BJ (cell line): ENCODE data around the gene NUP50. TPM values are rescaled to one million over a fixed set of nuclear protein-coding genes. Genes with fewer than 3 reads are reported as not detected.

Experiments used
- CTCF ChIA-PET: fragments of 350-600 bp; formaldehyde crosslinking; extraction: SDS; loops from one replicate; lab custom pipeline; 2021; ENCODE audit warnings: antibody characterized with exemption, inconsistent platforms; lab: Yijun Ruan, JAX
- POLR2A ChIA-PET: fragments of 300-600 bp; sonication (Branson Sonifier 250); formaldehyde crosslinking; extraction: SDS; loops from one replicate; lab custom pipeline; 2021; ENCODE audit warnings: antibody characterized with exemption; lab: Charles Lee
- DNase-seq: peaks from one replicate; pipeline ENCODE4 v3.0.0-alpha.2; 2011; ENCODE audit warnings: low read depth
- H3K27me3 ChIP-seq: 2 replicates; pipeline ENCODE4 v1.6.0; 2011; ENCODE audit warnings: low read length; ENCODE audit not compliant: control insufficient read depth, insufficient read depth
- H3K36me3 ChIP-seq: 2 replicates; pipeline ENCODE4 v1.5.1; 2011; ENCODE audit warnings: low read length; ENCODE audit not compliant: control insufficient read depth, insufficient read depth
- H3K4me3 ChIP-seq: 2 replicates; pipeline ENCODE4 v1.5.1; 2011; ENCODE audit warnings: low read depth, mild to moderate bottlenecking, control low read depth, low read length
- polyA plus RNA-seq: library from polyadenylated mRNA; depleted of rRNA; stranded (reverse); fragments of >200 nt; gene quantifications from 2 replicates; pipeline ENCODE4 v1.2.3, GENCODE V29; 2011
- TF ChIP-seq, protein P1 (sequence below): IDR thresholded peaks from 2 replicates; pipeline ENCODE4 v1.5.1; 2011; ENCODE audit warnings: low read depth, mild to moderate bottlenecking, control low read depth, inconsistent platforms, low read length, moderate library complexity; ENCODE audit not compliant: insufficient read depth

NUP50 gene
- polyA plus RNA-seq, 1 experiment = 12.4 TPM

DNA sequence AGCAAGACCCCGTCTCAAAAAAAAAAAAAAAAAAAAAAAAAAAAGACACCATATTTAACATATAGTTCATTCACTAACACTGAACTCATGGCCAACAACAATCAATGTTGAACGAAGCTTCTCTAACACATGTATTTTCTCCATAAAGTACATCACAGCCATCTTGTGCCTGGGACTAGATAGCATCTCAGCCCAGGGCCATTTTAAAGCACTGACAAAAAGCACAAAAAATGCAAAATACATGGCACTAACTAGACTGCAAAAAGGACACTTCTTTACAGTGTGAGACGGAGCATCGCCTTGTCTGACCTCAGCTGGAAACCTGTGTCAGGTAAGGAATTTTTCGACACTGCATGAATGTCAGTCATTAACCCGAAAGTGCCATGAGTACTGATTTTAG lies 53.6 kb downstream of the NUP50 start:
- CTCF ChIA-PET = interaction anchor here (1.1 to 2.1 kb wide), 2 partner anchors 8 to 28 kb away, joined by 3 to 8 read pairs; no protein-coding TSS in a partner anchor
- H3K4me3 ChIP-seq = no peak overlapping the region
- no peaks in the 10 kb centered on the region for H3K27me3 ChIP-seq
- no peaks in the 10 kb centered on the region; the same call in 1 of the 2 replicates for H3K36me3 ChIP-seq
- POLR2A ChIA-PET = no interaction called here
- no peak for DNase-seq
- TF ChIP-seq, protein P1, sequence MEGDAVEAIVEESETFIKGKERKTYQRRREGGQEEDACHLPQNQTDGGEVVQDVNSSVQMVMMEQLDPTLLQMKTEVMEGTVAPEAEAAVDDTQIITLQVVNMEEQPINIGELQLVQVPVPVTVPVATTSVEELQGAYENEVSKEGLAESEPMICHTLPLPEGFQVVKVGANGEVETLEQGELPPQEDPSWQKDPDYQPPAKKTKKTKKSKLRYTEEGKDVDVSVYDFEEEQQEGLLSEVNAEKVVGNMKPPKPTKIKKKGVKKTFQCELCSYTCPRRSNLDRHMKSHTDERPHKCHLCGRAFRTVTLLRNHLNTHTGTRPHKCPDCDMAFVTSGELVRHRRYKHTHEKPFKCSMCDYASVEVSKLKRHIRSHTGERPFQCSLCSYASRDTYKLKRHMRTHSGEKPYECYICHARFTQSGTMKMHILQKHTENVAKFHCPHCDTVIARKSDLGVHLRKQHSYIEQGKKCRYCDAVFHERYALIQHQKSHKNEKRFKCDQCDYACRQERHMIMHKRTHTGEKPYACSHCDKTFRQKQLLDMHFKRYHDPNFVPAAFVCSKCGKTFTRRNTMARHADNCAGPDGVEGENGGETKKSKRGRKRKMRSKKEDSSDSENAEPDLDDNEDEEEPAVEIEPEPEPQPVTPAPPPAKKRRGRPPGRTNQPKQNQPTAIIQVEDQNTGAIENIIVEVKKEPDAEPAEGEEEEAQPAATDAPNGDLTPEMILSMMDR = no peak

DNA sequence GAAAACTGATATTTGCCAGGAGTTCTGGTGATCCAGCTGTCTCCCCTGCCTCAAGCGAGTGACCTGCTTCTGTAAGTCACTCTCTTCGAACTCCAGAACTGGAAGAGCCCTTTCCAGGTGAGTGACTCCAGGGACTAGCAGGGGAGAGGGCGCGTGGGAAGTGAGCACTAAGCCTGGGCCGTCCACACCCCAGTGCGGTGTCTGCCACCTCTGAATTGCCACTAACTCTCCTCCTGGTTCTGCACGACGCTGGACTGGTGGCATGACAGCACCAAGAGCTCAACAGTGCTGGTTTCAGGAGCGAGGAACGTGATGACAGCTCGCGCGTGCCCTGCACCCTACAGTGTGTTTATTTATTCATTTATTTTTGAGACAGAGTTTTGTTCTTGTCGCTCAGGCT lies 54.1 kb downstream of the NUP50 start:
- Histone ChIP-seq H3K36me3 (no peaks in the 10 kb centered on the region; the same call in 1 of the 2 replicates), H3K4me3 (no peak overlapping the region), H3K27me3 (no peaks in the 10 kb centered on the region)
- DNase-seq = no peak
- POLR2A ChIA-PET = no interaction called here
- TF ChIP-seq, protein P1 = no peak
- CTCF ChIA-PET = interaction anchor here (1.1 to 2.1 kb wide), 2 partner anchors 9 to 28 kb away, joined by 3 to 8 read pairs; no protein-coding TSS in a partner anchor

DNA sequence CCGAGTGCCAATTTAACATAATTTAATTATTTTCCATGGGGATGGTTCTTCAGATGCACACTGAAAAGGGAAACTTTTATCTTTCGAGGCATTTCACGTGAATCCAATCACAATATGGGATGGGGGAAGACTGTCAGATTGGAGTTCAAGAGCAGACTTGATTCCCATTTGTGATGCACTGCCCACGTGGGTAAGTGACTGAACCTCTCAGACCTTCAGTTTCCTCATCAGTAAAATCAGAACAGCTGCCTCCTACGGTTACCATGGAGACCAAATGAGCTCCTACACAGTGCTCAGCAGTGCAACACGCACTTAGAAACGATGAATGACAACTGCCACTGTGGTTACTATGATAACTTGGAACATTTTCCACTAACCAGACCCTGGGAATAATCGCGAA lies 55.3 kb downstream of the NUP50 start:
- no peak for DNase-seq
- ChIA-PET CTCF (interaction anchor here (2.1 kb wide), 1 partner anchor 10 kb away, joined by 8 read pairs; no protein-coding TSS in a partner anchor), POLR2A (no interaction called here)
- Histone ChIP-seq H3K4me3 (no peak overlapping the region), H3K27me3 (no peaks in the 10 kb centered on the region), H3K36me3 (no peaks in the 10 kb centered on the region; the same call in 1 of the 2 replicates)
- TF ChIP-seq, protein P1 = no peak

DNA sequence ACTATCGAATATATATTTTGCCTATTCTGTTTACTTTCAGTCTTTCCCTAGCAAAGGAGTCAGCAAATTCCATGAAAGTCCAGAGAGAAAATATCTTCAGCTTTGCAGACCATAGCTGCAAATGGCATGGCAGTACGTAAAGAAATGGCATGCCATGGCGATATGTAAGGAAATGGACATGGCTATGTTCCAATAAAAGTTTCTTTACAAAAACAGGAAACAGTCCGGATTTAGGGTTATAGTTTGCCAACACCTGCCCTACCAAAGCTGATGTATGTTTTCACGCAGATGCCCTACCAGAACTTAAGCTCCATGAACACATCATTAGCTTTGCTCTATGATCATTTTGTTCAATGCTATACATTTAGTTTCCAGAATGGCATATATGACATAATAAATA lies 57.5 kb downstream of the NUP50 start:
- H3K36me3 ChIP-seq = no peaks in the 10 kb centered on the region; the same call in 1 of the 2 replicates
- ChIA-PET POLR2A (no interaction called here), CTCF (interaction anchor here (1.2 to 1.7 kb wide), 4 partner anchors 9 to 48 kb away, joined by 3 to 6 read pairs (median 4); no protein-coding TSS in a partner anchor)
- no peaks in the 10 kb centered on the region for H3K27me3 ChIP-seq
- no peak for DNase-seq
- TF ChIP-seq, protein P1 = no peak
- H3K4me3 ChIP-seq = no peak overlapping the region

DNA sequence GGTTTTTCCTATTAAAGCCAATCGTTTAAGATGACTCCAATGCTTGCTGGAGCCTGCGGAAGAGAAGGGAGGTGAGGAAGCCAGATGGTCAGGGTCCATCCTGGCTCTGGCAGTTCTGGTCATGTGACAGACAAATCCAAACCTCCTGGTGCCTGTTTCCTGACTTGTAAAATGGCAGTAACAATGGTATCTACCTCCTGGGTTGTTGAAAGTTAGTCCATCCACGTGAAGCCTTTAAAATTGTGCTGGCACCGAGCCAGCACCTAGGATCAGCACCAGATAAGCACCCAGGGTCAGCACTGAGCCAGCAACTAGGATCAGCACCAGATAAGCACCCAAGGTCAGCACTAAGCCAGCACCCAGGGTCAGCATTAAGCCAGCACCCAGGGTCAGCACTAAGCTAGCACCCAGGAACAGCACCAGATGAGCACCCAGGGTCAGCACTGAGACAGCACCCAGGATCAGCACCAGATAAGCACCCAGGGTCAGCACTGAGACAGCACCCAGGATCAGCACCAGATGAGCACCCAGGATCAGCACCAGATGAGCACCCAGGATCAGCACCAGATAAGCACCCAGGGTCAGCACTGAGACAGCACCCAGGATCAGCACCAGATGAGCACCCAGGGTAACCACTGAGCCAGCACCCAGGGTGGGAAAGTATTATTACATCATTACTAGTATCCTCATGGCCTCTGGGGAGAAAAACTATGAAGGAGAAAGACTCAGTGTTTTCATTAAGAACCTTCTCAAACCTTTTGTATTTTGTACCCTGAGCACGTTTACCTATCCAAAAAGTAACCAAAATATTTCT lies 59.8 kb downstream of the NUP50 start:
- POLR2A ChIA-PET = no interaction called here
- TF ChIP-seq, protein P1 = no peak
- CTCF ChIA-PET = no interaction called here
- no peak for DNase-seq
- Histone ChIP-seq H3K36me3 (no peaks in the 10 kb centered on the region; the same call in none of the 2 replicates), H3K4me3 (no peak overlapping the region), H3K27me3 (no peaks in the 10 kb centered on the region)
